VCaP (cell line): ENCODE measurements around the gene HOXA13.

Experiments
- H3K27ac ChIP-seq: fragments of 450-650 bp; 2 replicates; pipeline ENCODE4 v1.5.1; 2017
- CTCF ChIP-seq: fragments of 450-650 bp; conservative IDR thresholded peaks from 2 replicates; pipeline ENCODE4 v1.5.1; 2017; ENCODE audit warnings: mild to moderate bottlenecking, moderate library complexity

The HOXA13 gene

GRCh38 chr7:27198138-27198841 lies 1.6 kb downstream of the HOXA13 start:
- peak overlapping the region; percentile 98 for H3K27ac ChIP-seq
- TF ChIP-seq CTCF, result no peak

GRCh38 chr7:27197137-27198042 lies 2.5 kb downstream of the HOXA13 start:
- H3K27ac ChIP-seq, result peak overlapping the region; percentile 98
- TF ChIP-seq CTCF, result no peak

- H3K27ac ChIP-seq, result peak overlapping the region; percentile 98
- peak; percentile 80 for TF ChIP-seq CTCF
These were observed 3.6 kb downstream of the HOXA13 start for GRCh38 chr7:27196287-27196767.

- H3K27ac ChIP-seq, result peak overlapping the region; percentile 98
- TF ChIP-seq CTCF, result no peak
These were observed 5.1 kb downstream of the HOXA13 start for GRCh38 chr7:27194686-27195379.

- peak overlapping the region; percentile 98 for H3K27ac ChIP-seq
- TF ChIP-seq CTCF, result no peak
These were observed 5.9 kb downstream of the HOXA13 start for GRCh38 chr7:27194002-27194352.

- peak overlapping the region; percentile 98 for H3K27ac ChIP-seq
- TF ChIP-seq CTCF, result no peak
These were observed 6.4 kb downstream of the HOXA13 start for GRCh38 chr7:27193335-27194001.
